NOMO-1 treated with dmso at 0.1 percent for 144 hours (cell line): Measurements from ENCODE around the gene CACTIN.
"Not testable (repeated sequence)": the region's sequence is repeated elsewhere in the genome, so short reads cannot be mapped to it uniquely, and the experiment has no call there.

Experiments used
- DNase-seq: peaks from one replicate; lab custom pipeline; 2025; ENCODE audit not compliant: unreplicated experiment; lab: John Stamatoyannopoulos, UW

The CACTIN gene

DNA sequence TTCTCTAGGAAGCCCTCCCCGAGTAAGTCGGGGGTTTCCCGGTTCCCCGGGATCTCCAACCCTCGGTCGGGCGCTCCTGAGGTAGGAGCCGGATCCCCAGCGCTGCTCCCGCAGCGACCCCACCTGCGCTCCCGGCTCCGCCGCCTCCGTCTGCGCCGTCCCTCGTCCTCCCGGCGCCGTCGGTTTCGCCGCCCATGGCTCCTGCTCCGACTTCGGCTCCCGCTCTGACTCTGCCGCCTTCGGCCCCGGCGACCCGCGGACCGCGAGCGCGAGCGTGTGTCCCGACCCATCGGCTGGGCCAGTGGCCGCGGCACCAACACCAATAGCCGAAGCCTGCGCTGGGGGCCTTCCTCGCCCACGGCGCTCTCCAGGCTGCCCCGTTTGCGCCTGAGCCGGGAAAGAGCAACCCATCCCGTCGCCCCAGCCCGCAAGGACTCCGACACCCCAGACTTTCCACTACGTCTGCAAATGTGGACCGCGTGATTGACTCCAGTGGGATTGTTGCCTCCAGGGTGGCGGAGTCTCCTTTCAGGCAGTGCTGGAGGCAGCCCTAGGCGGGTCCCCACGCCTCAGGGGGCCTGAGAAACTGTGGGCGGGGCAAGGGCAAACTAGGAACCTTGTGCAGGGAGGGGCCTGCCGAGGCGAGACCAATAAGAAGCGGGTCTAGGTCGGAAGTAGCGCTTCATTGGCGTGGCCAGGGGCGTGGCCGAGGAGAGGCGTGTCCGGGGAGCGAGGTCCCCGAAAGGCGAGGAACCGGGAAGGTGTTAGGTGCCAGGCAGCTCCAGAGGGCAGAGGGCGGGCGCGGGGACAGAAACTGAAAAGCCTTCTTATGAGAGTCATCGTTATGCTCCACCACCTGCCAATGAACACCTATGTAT, at the start of gene CACTIN:
CACTIN (minus strand) TSS at position 318 of the 878 bp plus-strand sequence; CDS start at position 290, 28 bp downstream.
- peak; percentile 99 for DNase-seq

DNA sequence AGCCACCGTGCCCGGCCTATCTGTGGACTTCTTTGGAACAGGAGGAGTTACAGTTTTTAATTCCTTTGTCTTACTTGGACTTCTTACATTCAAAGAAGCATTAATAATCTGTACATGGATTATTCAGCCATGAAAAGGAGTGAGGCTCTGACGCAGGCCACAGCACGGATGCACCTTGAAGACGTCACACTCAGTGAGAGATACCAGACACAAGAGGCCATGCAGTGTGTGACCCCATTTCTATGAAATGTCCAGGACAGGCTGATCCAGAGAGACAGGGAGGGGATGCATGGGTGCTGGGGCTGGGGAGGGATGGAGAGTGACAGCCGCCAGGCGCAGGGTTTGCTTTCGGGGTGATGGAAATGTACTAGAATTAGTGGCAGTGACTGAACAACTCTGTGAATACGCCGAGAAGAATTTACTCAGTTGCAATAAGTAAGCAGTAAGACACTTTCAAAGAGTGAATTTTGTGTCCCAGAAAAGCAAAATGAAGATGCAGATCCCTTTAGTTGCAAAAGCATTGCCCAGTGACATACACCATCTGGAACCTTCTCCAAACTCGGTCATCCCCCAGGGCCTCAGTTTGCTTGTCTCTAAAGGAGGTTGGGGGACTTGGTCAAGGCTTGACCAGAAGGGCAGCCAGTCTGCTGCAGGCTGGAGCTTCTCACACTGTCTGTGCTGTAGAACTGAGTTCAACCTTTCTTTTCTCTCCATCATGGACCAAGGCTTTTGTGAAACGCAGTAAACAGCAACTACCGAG, 48.4 kb upstream of the CACTIN start:
- DNase-seq, result no peak

DNA sequence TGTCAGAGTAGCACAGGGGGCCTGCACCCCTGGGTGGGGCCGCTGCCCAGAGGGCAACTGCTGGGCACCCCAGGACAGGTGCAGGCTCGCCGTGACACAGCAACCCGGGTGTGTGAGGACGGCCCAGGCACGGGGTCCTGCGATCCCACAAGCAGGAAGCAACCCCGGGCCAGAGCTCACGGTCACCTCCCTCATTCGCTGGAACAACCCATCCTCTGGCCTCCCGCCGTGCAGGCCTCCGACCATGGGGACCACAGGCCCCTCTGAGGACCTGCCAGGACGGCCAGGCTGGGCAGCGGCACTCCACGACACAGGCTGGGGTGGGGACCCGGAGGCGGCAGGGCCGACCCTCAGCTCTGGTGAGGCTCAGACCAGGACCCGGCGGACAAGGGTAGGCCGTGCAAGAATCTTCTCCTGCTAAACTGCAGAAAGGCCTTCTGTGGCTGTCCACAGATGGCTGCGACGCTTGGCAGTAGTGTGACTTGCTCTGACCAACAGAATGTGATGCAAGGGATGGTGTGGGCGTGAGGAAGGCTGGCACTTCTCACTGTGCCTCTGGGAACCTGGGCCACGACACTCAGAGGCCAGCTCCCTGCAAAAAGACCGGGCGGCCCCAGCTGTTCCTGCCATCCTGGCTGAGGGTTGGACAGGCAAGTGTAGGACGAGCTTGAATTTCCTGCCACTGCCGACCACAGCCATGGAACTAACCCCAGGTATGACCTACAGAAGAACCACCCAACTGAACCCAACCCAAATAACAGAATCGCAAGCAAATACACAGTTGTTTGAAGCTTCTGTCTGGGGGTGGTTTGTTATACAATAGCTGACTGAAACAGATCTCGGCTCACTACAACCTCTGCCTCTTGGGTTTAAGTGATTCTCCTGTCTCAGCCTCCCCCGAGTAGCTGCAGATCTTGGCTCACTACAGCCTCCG, 47.2 kb upstream of the CACTIN start:
- no peak for DNase-seq

DNA sequence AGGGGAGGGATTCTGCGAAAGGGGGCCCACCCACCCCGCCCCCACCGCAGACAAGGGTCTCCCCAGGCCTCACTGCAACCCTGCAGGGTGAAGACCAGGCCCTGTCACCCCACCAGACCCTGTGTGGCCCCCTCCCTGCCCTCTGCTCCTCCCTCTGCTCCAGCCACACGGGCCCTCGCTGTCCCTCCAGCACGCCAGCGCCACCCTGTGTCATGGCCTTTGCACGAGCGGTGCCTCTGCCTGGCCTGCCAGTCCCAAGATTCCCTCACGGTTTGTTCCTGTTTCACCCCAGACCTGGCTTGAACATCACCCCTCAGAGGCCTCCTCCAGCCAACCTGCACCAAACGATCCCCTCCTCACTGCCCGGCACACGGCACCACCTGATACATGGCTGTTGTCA, 46.4 kb upstream of the CACTIN start:
- DNase-seq, result no peak

DNA sequence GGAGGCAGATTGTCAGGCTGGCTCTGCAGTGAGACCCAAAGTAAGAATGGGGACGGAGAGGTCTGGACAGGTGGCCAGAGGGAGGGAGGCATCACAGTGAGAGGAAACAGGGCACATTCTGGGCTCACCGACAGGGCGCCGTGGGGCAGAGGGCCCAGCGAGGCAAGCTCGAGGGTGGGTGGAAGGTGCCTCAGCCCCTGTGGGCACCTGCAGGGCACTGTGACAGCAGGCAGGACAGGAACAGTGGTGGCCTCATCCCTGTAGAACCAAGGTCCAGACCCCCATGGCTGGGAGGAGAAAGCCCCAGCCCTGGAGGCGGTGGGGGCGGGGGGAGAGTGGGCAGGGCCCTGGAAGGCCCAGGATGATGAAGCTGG, 46.0 kb upstream of the CACTIN start:
- no peak for DNase-seq

DNA sequence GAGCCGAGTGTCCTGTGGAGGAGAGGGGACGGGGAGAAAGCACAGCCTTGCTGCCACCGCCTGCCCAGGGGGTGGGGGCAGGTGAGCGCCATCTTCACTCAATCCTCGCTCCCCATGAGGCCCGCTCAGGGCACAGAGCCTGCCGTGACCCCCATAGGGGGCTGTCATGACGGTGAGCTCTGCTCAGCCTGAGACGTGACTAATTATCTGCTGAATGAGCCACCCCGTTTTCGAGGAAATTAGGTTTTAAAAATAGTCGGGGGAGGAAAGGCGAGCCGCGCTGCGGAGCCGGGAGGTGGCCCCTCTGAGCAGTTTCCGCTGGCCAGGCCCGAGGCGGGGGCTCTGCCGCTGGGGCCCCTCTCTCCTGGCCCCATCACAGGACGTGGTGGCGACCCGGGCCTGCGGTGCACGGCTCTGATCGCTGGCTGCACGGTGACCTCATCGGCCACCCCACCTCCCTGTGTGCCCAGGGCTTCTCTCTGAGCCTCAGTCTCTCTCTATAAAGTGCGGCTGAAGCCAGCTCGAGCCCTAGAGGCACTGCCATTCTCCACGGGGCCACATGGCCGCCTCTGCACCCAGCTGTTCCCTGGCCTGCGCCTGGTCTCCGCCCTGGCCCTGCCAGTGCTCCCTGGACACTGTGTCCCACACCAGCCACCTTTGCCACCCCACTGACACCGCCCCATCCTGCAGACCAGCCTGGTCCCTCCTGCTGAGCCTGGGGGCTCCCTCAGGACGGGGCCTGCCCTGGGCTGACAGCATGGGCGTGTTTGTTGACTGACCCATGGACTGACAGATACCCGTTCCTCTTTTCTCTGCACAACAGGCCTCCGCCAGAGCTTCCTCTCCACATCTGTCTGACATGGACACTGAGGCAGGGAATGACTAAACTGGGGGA, 45.3 kb upstream of the CACTIN start:
- no peak for DNase-seq

DNA sequence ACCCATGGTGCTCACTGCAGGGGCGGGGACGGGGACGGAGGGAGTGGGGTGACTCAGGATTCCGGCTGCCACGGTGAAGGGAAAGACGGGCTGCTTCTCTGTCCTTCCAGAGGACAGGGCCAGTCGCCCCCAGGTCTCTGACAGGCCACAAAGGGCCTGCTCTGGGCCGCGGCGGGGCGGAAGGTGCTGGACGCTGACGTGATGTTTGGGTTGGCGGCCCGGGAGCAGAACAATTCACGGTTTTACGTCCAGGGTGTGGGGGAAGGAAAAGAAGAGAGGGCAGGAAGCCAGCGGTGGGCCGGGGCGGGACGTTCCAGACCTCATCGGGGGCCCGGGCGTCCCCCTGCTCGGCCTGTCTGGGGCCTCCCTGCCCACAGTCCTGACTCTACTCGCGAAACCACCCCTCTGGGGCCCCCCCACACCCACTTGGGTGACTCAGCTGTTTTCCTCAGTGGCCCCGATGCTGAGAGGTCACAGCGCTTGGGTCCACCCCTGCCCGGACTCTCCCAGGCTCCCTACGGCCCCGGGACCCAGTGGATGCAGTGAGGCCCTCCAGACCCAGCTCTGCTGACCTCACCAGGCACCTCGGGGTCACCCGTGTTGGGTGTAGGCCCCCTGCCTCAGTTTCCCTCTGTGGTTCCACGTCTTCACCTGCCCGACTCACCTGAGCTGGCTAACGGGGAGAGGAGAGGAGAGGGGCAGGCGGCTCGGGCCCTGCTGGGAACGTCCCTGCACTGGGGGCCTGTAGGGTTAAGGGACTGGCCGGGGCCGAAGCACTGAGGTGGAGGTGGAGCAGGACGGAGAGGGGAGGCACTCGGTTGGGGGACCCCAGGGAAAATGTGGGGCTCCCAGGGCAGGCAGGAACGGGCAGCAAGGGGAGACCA, 44.4 kb upstream of the CACTIN start:
- no peak for DNase-seq

- no peak for DNase-seq
These were observed 43.6 kb upstream of the CACTIN start for GRCh38 chr19:3669947-3670795.

DNA sequence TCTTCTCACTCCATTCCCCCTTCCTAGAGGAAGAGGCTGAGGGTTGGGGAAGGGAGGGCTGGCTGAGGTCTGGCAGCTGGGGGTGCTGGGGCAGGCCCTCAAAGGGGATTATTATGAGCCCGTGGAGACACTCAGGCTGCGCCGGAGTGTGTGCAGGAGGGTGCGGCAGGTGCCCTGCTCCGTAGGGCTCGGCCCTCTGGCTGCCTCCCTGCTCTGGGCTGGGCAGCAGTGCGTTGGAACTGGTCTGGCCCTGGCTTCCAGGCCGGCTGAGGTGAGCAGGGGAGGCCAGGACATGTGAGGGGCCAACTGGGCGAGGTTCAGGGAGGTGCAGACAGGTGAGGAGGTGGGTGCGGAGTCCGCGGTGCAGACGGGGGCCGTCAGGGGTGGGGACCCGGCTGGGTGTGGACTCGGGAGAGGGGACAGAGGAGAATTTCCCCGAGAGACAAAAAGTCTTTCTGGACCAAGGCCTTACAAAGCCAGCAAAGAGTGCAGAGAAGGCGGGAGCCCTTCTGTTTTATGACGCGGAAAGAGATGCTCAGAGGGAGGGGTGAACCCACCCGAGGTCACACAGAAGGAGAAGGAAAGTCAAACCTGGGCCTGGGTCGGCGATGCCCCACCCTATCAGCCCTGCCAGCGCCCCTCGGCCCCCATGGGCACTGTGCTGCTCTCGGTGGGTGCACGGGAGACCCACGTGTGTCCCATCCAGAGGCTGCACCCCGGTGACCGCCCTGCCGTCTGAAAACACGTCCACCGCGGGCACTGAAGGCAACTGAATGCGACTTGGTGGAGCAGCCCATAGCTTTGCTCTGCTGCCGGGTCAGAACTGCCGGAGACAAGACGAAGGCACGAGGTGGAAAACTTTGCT, 42.7 kb upstream of the CACTIN start:
- DNase-seq, result no peak

DNA sequence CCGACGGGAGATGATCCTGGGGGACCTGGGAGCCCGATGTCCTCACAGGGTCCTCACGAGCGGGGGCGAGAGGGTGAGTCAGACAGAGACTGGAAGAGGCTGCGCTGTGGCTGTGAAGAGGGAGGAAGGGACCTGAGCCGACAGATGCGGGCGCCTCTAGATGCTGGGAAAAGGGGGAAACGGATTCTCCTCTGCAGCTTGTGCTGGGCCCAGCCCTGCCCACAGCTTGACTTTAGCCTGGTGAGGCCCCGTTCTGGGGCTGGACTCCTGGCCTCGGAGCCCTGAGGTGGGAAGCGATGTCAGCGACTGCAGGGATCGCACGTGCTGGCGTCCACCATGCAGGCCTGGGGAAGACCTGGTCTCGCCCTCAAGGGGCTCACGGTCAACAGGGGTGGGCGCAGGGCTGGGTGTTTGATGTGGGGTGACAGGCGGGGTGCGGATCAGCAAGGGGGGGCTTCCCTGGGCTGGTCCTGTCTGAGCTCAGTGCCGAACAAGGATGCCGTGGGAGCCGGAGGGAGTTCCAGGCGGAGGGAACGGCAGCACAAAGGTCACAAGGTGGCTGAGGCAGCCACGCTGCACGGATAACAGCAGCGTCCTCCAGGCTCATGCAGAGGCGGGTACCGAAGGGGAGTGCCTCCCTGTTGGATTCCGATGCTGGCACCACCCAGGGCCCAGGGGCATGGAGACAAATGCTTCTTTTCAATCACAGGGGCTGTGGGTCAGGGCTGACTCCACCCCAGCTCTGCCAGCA, 41.9 kb upstream of the CACTIN start:
- DNase-seq, result no peak

- no peak for DNase-seq
These were observed 41.2 kb upstream of the CACTIN start for GRCh38 chr19:3667766-3668165.

GRCh38 chr19:3667037-3667638, 40.5 kb upstream of the CACTIN start:
- DNase-seq, result no peak

- not testable (repeated sequence) for DNase-seq
These were observed 39.9 kb upstream of the CACTIN start for GRCh38 chr19:3666545-3666856.

GRCh38 chr19:3665681-3666544, 39.3 kb upstream of the CACTIN start:
- DNase-seq, result no peak

DNA sequence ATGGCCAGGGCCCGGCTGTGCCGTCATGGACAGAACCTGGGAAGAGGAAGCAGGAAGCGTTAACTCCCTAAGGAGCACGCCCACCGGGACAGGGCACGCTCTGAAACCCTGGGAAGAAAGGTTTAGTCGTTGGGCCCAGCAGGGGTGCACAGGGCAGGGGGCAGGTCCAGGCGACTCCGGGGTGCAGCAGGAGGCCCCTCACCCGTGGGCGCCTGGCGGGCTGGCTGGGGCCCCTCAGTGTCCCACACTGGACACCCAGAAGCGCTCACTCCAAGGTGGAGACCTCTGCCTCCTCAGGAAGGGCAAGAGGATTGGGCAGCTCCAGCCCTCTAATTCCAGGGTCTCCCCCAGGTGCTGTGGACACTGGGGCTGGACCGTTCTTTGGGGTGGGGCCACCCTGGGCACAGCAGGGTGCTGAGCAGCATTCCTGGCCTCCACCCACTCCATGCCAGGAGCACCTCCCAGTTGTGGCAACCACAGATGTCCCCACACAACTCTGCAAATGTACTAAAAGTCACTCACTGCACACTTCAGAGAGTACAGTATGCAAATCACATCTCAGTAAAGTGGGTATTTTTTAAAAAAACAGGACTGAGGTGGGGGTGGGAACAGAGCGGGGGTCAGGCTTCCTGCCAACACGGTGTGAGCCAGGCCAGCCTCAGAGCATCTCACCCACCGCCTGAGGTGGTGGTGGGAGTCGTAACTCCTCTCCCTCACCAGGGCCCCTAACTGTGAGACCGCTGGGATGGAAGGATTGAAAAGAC, 38.5 kb upstream of the CACTIN start:
- no peak for DNase-seq
